Measurements from ENCODE around the gene KCNK4. TPM values are rescaled to one million over a fixed set of nuclear protein-coding genes. Genes with fewer than 3 reads are reported as not detected.

KCNK4 gene
- total RNA-seq, 1 donor from 2014 or later = not detected

- H3K4me2 ChIP-seq = no peak overlapping the region
- Mint-ChIP-seq H3K36me3 (peaks cover under 1% of the 10 kb centered on the region), H3K27ac (no peak overlapping the region), H3K4me3 (peak overlapping the region; percentile 17), H3K9me3 (peaks cover under 1% of the 10 kb centered on the region), H3K27me3 (ENCODE audit: insufficient read depth, low read depth) (peaks cover 78% of the 10 kb centered on the region), H3K4me1 (peaks cover 16% of the 10 kb centered on the region)
- no peak overlapping the region for H3K27ac ChIP-seq
- DNase-seq (ENCODE audit: low spot score) = no peak
- no peak overlapping the region for H3K4me3 ChIP-seq
- peaks cover 19% of the 10 kb centered on the region for H3K4me1 ChIP-seq
- peaks cover 100% of the 10 kb centered on the region for H3K27me3 ChIP-seq
- no peak overlapping the region for H2AFZ ChIP-seq (replicated peaks)
- no peaks in the 10 kb centered on the region for H3K36me3 ChIP-seq
- H3K79me2 ChIP-seq (ENCODE audit: low read depth) = no peaks in the 10 kb centered on the region
- no peaks in the 10 kb centered on the region for H3K9me3 ChIP-seq (ENCODE audit: low read depth)
- H3F3A ChIP-seq (ENCODE audit: low read depth) = peaks cover 17% of the 10 kb centered on the region
- peaks cover 47% of the 10 kb centered on the region for H4K20me1 ChIP-seq (ENCODE audit: low read depth)
- no peak for TF ChIP-seq EZH2 (IDR thresholded peaks at IDR 0.05)
- TF ChIP-seq EZH2phosphoT487 (IDR thresholded peaks at IDR 0.05) = no peak
- no peak for TF ChIP-seq CTCF (IDR thresholded peaks at IDR 0.05)
- H3K9ac ChIP-seq = no peak overlapping the region
Observed at GRCh38 chr11:64295760-64296159, 4.7 kb downstream of the KCNK4 start.

- no peak overlapping the region for H3K27ac ChIP-seq
- DNase-seq (ENCODE audit: low spot score) = no peak
- no peaks in the 10 kb centered on the region for H3K36me3 ChIP-seq
- peaks cover 16% of the 10 kb centered on the region for H3K4me1 Mint-ChIP-seq
- H3K27me3 Mint-ChIP-seq (ENCODE audit: insufficient read depth, low read depth) = peaks cover 79% of the 10 kb centered on the region
- peaks cover 17% of the 10 kb centered on the region for H3K4me1 ChIP-seq
- no peak overlapping the region for H3K27ac Mint-ChIP-seq
- no peaks in the 10 kb centered on the region for H3K36me3 Mint-ChIP-seq
- H3K4me3 Mint-ChIP-seq = no peak overlapping the region
- no peak overlapping the region for H3K9ac ChIP-seq
- no peaks in the 10 kb centered on the region for H3K9me3 Mint-ChIP-seq
- no peak overlapping the region for H3K4me2 ChIP-seq
- H3K79me2 ChIP-seq (ENCODE audit: low read depth) = no peaks in the 10 kb centered on the region
- no peak overlapping the region for H2AFZ ChIP-seq (replicated peaks)
- TF ChIP-seq EZH2 (IDR thresholded peaks at IDR 0.05) (no peak), EZH2phosphoT487 (IDR thresholded peaks at IDR 0.05) (no peak), CTCF (IDR thresholded peaks at IDR 0.05) (no peak)
- peaks cover 100% of the 10 kb centered on the region for H3K27me3 ChIP-seq
- no peaks in the 10 kb centered on the region for H3K9me3 ChIP-seq (ENCODE audit: low read depth)
- peaks cover 22% of the 10 kb centered on the region for H3F3A ChIP-seq (ENCODE audit: low read depth)
- H3K4me3 ChIP-seq = no peak overlapping the region
- peaks cover 42% of the 10 kb centered on the region for H4K20me1 ChIP-seq (ENCODE audit: low read depth)
Observed at GRCh38 chr11:64296236-64296635, 5.1 kb downstream of the KCNK4 start.

- no peak for DNase-seq (ENCODE audit: low spot score)
- no peak for TF ChIP-seq CTCF (IDR thresholded peaks at IDR 0.05)
- no peak for TF ChIP-seq EZH2 (IDR thresholded peaks at IDR 0.05)
- TF ChIP-seq EZH2phosphoT487 (IDR thresholded peaks at IDR 0.05) = no peak
- Histone ChIP-seq H3K27me3 (peaks cover 100% of the 10 kb centered on the region), H3K9me3 (ENCODE audit: low read depth) (no peaks in the 10 kb centered on the region), H3F3A (ENCODE audit: low read depth) (peaks cover 22% of the 10 kb centered on the region), H4K20me1 (ENCODE audit: low read depth) (peaks cover 41% of the 10 kb centered on the region), H3K4me3 (no peak overlapping the region), H3K36me3 (no peaks in the 10 kb centered on the region), H3K4me2 (no peak overlapping the region), H3K79me2 (ENCODE audit: low read depth) (no peaks in the 10 kb centered on the region), H3K9ac (no peak overlapping the region), H2AFZ (replicated peaks) (no peak overlapping the region), H3K27ac (no peak overlapping the region), H3K4me1 (peaks cover 15% of the 10 kb centered on the region)
- H3K27me3 Mint-ChIP-seq (ENCODE audit: insufficient read depth, low read depth) = peaks cover 87% of the 10 kb centered on the region
- no peak overlapping the region for H3K27ac Mint-ChIP-seq
- H3K4me3 Mint-ChIP-seq = no peak overlapping the region
- H3K4me1 Mint-ChIP-seq = peaks cover 19% of the 10 kb centered on the region
- no peaks in the 10 kb centered on the region for H3K9me3 Mint-ChIP-seq
- H3K36me3 Mint-ChIP-seq = no peaks in the 10 kb centered on the region
Observed at GRCh38 chr11:64296830-64297698, 6.0 kb downstream of the KCNK4 start.

Measured in neural progenitor cell (in vitro differentiated cells).